Measurements from ENCODE around the gene GNAT1.

The GNAT1 gene

GRCh38 chr3:50205413-50206276, 14.2 kb downstream of the GNAT1 start:
- Histone ChIP-seq H3K27ac (ENCODE audit: low read depth, low read length) (no peak overlapping the region), H3K9me2 (replicated peaks; ENCODE audit: insufficient read depth, low read length) (no peaks in the 10 kb centered on the region), H3K9me3 (ENCODE audit: insufficient read depth, low read length) (no peaks in the 10 kb centered on the region), H4K20me1 (ENCODE audit: low read depth, low read length) (no peaks in the 10 kb centered on the region), H3K27me3 (ENCODE audit: low read length) (no peaks in the 10 kb centered on the region), H3F3A (ENCODE audit: insufficient read depth) (no peaks in the 10 kb centered on the region), H3K9ac (ENCODE audit: low read length) (no peak overlapping the region), H3K4me3 (ENCODE audit: insufficient read depth, low read length, poor library complexity, severe bottlenecking) (no peak overlapping the region), H3K36me3 (ENCODE audit: low read length) (no peaks in the 10 kb centered on the region), H3K4me2 (ENCODE audit: low read depth, low read length, poor library complexity, severe bottlenecking) (no peak overlapping the region), H2AFZ (ENCODE audit: low read depth, low read length, severe bottlenecking) (no peak overlapping the region), H3K79me2 (ENCODE audit: insufficient read depth, low read length) (no peaks in the 10 kb centered on the region)
- TF ChIP-seq EZH2phosphoT487 (conservative IDR thresholded peaks at IDR 0.05; ENCODE audit: low read length), result no peak
- no peak for TF ChIP-seq CTCF (IDR thresholded peaks at IDR 0.05; ENCODE audit: insufficient read depth, low read length, poor library complexity, severe bottlenecking)

- no peaks in the 10 kb centered on the region for H3K79me2 ChIP-seq (ENCODE audit: insufficient read depth, low read length)
- H4K20me1 ChIP-seq (ENCODE audit: low read depth, low read length), result no peaks in the 10 kb centered on the region
- no peaks in the 10 kb centered on the region for H3K9me2 ChIP-seq (replicated peaks; ENCODE audit: insufficient read depth, low read length)
- no peak for TF ChIP-seq CTCF (IDR thresholded peaks at IDR 0.05; ENCODE audit: insufficient read depth, low read length, poor library complexity, severe bottlenecking)
- TF ChIP-seq EZH2phosphoT487 (conservative IDR thresholded peaks at IDR 0.05; ENCODE audit: low read length), result no peak
- no peak overlapping the region for H2AFZ ChIP-seq (ENCODE audit: low read depth, low read length, severe bottlenecking)
- H3K9ac ChIP-seq (ENCODE audit: low read length), result no peak overlapping the region
- no peaks in the 10 kb centered on the region for H3K9me3 ChIP-seq (ENCODE audit: insufficient read depth, low read length)
- no peaks in the 10 kb centered on the region for H3K27me3 ChIP-seq (ENCODE audit: low read length)
- H3K4me2 ChIP-seq (ENCODE audit: low read depth, low read length, poor library complexity, severe bottlenecking), result no peak overlapping the region
- no peaks in the 10 kb centered on the region for H3F3A ChIP-seq (ENCODE audit: insufficient read depth)
- H3K36me3 ChIP-seq (ENCODE audit: low read length), result no peaks in the 10 kb centered on the region
- no peak overlapping the region for H3K4me3 ChIP-seq (ENCODE audit: insufficient read depth, low read length, poor library complexity, severe bottlenecking)
- no peak overlapping the region for H3K27ac ChIP-seq (ENCODE audit: low read depth, low read length)
These were observed 16.1 kb downstream of the GNAT1 start for GRCh38 chr3:50207359-50208042.

GRCh38 chr3:50208677-50209344, 17.4 kb downstream of the GNAT1 start:
- H3K9me3 ChIP-seq (ENCODE audit: insufficient read depth, low read length), result no peaks in the 10 kb centered on the region
- H3K4me2 ChIP-seq (ENCODE audit: low read depth, low read length, poor library complexity, severe bottlenecking), result no peak overlapping the region
- H3K27ac ChIP-seq (ENCODE audit: low read depth, low read length), result no peak overlapping the region
- no peak overlapping the region for H2AFZ ChIP-seq (ENCODE audit: low read depth, low read length, severe bottlenecking)
- H3K9me2 ChIP-seq (replicated peaks; ENCODE audit: insufficient read depth, low read length), result no peaks in the 10 kb centered on the region
- no peaks in the 10 kb centered on the region for H3F3A ChIP-seq (ENCODE audit: insufficient read depth)
- H3K27me3 ChIP-seq (ENCODE audit: low read length), result no peaks in the 10 kb centered on the region
- H3K4me3 ChIP-seq (ENCODE audit: insufficient read depth, low read length, poor library complexity, severe bottlenecking), result no peak overlapping the region
- no peaks in the 10 kb centered on the region for H4K20me1 ChIP-seq (ENCODE audit: low read depth, low read length)
- no peak overlapping the region for H3K9ac ChIP-seq (ENCODE audit: low read length)
- no peaks in the 10 kb centered on the region for H3K36me3 ChIP-seq (ENCODE audit: low read length)
- TF ChIP-seq EZH2phosphoT487 (conservative IDR thresholded peaks at IDR 0.05; ENCODE audit: low read length), result no peak
- TF ChIP-seq CTCF (IDR thresholded peaks at IDR 0.05; ENCODE audit: insufficient read depth, low read length, poor library complexity, severe bottlenecking), result no peak
- no peaks in the 10 kb centered on the region for H3K79me2 ChIP-seq (ENCODE audit: insufficient read depth, low read length)

Measured in SU-DHL-6 (cell line).